NT2/D1 (cell line): Measurements from ENCODE around the gene ECM1.

Experiments used
- SUZ12 ChIP-seq: IDR thresholded peaks from 2 replicates; pipeline ENCODE4 v1.6.1; 2011; ENCODE audit not compliant: insufficient read length, insufficient read depth; ENCODE audit errors: extremely low read depth
- YY1 ChIP-seq: IDR thresholded peaks from 2 replicates; pipeline ENCODE4 v1.6.1; 2011; ENCODE audit not compliant: insufficient read length, insufficient read depth
- ZNF274 ChIP-seq: IDR thresholded peaks from 2 replicates; pipeline ENCODE4 v1.6.1; 2011; ENCODE audit warnings: mild to moderate bottlenecking, low read depth, low read length

- TF ChIP-seq ZNF274 (no peak), SUZ12 (no peak), YY1 (no peak)
These were observed 45.6 kb downstream of the ECM1 start for GRCh38 chr1:150553392-150554085.
